ENCODE data around the gene ZNF560. TPM values are rescaled to one million over a fixed set of nuclear protein-coding genes. Genes with fewer than 3 reads are reported as not detected.

ZNF560 gene
- total and polyA plus RNA-seq, 10 of the 15 experiments (the other 5 are each of a cell fraction or from before 2014, with no cell fraction given), result 0.03 to 0.16 (median 0.10) TPM; not detected in 4

DNA sequence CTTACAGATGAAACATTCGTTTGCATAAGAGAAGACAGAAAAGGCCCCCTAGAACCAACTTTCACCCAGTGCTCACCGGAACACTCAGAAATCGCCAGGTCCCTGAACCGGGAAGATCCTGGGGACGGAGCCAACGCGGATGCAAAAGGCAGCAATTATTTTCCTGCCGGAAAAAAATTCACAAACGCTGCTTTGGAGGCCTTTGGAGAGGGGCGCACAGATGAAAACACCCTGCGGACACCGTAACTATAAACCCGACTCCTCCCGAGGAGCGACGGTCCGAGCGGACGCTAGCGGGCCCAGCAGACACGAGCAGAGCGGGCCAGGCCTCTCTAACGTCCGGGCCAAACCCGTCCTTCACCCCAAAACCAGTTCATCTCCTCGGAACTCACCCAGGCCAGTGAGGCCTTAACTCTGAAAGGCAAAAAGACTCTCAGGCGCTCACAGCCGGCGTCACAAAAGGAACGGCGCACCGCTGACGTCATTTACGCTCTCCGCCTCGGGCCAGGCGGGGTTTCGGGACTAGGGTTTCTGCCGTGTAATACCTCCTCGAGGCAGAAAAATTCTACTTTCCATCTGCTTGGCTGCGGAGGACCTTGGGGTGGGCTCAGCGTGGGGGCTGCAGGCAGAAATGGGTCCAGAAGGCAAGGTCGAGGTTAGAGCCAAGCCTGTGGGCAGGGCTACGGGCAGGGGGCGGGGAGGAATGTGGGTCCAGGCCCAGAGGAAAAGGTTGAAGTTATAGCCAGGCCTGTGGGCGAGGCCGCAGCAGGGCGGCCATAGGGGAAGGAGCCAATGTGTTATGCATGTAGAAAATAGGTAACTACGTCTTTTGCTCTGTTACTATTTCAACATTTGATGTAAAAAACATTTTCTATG, 40.0 kb upstream of the ZNF560 start, which contains the start of gene ZNF426 (continued):
- TF ChIP-seq, protein P1, sequence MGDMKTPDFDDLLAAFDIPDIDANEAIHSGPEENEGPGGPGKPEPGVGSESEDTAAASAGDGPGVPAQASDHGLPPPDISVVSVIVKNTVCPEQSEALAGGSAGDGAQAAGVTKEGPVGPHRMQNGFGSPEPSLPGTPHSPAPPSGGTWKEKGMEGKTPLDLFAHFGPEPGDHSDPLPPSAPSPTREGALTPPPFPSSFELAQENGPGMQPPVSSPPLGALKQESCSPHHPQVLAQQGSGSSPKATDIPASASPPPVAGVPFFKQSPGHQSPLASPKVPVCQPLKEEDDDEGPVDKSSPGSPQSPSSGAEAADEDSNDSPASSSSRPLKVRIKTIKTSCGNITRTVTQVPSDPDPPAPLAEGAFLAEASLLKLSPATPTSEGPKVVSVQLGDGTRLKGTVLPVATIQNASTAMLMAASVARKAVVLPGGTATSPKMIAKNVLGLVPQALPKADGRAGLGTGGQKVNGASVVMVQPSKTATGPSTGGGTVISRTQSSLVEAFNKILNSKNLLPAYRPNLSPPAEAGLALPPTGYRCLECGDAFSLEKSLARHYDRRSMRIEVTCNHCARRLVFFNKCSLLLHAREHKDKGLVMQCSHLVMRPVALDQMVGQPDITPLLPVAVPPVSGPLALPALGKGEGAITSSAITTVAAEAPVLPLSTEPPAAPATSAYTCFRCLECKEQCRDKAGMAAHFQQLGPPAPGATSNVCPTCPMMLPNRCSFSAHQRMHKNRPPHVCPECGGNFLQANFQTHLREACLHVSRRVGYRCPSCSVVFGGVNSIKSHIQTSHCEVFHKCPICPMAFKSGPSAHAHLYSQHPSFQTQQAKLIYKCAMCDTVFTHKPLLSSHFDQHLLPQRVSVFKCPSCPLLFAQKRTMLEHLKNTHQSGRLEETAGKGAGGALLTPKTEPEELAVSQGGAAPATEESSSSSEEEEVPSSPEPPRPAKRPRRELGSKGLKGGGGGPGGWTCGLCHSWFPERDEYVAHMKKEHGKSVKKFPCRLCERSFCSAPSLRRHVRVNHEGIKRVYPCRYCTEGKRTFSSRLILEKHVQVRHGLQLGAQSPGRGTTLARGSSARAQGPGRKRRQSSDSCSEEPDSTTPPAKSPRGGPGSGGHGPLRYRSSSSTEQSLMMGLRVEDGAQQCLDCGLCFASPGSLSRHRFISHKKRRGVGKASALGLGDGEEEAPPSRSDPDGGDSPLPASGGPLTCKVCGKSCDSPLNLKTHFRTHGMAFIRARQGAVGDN (IDR thresholded peaks at IDR 0.05), result 0 out of 2 replicates have a peak, but pooled peaks have one; percentile 41
- TF ChIP-seq ZSCAN29 (IDR thresholded peaks at IDR 0.05) (no peak), TAF1 (IDR thresholded peaks at IDR 0.05; ENCODE audit: borderline replicate concordance, low read depth, low read length) (peak; percentile 69; the same call in 1 of the 2 replicates), ZBED1 (IDR thresholded peaks at IDR 0.05; ENCODE audit: borderline replicate concordance) (no peak), STAT1 (conservative IDR thresholded peaks at IDR 0.05) (no peak), TARDBP (IDR thresholded peaks at IDR 0.05; ENCODE audit: borderline replicate concordance) (peak; percentile 82), SIN3A (IDR thresholded peaks at IDR 0.05; ENCODE audit: low read depth, low read length) (0 out of 2 replicates have a peak, but pooled peaks have one; percentile 39), RUNX3 (IDR thresholded peaks at IDR 0.05; ENCODE audit: low read length) (peak; percentile 20; the same call in 1 of the 2 replicates), MYB (IDR thresholded peaks at IDR 0.05; ENCODE audit: borderline replicate concordance, low read depth, low read length) (no peak), HDGF (IDR thresholded peaks at IDR 0.05) (no peak), NFYA (IDR thresholded peaks at IDR 0.05; ENCODE audit: borderline replicate concordance, low read depth, low read length) (no peak), NBN (IDR thresholded peaks at IDR 0.05) (peak; percentile 88), BACH1 (IDR thresholded peaks at IDR 0.05; ENCODE audit: borderline replicate concordance) (no peak), RCOR1 (conservative IDR thresholded peaks at IDR 0.05; ENCODE audit: low read depth, low read length) (no peak), ZNF24 (IDR thresholded peaks at IDR 0.05) (no peak), CBX5 (IDR thresholded peaks at IDR 0.05; ENCODE audit: low read depth) (peak; percentile 44; the same call in 1 of the 2 replicates), SMAD1 (IDR thresholded peaks at IDR 0.05; ENCODE audit: low read depth, partially characterized antibody) (no peak)
- TF ChIP-seq, protein P2, sequence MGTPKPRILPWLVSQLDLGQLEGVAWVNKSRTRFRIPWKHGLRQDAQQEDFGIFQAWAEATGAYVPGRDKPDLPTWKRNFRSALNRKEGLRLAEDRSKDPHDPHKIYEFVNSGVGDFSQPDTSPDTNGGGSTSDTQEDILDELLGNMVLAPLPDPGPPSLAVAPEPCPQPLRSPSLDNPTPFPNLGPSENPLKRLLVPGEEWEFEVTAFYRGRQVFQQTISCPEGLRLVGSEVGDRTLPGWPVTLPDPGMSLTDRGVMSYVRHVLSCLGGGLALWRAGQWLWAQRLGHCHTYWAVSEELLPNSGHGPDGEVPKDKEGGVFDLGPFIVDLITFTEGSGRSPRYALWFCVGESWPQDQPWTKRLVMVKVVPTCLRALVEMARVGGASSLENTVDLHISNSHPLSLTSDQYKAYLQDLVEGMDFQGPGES (IDR thresholded peaks at IDR 0.05), result no peak
- TF ChIP-seq, protein P3, sequence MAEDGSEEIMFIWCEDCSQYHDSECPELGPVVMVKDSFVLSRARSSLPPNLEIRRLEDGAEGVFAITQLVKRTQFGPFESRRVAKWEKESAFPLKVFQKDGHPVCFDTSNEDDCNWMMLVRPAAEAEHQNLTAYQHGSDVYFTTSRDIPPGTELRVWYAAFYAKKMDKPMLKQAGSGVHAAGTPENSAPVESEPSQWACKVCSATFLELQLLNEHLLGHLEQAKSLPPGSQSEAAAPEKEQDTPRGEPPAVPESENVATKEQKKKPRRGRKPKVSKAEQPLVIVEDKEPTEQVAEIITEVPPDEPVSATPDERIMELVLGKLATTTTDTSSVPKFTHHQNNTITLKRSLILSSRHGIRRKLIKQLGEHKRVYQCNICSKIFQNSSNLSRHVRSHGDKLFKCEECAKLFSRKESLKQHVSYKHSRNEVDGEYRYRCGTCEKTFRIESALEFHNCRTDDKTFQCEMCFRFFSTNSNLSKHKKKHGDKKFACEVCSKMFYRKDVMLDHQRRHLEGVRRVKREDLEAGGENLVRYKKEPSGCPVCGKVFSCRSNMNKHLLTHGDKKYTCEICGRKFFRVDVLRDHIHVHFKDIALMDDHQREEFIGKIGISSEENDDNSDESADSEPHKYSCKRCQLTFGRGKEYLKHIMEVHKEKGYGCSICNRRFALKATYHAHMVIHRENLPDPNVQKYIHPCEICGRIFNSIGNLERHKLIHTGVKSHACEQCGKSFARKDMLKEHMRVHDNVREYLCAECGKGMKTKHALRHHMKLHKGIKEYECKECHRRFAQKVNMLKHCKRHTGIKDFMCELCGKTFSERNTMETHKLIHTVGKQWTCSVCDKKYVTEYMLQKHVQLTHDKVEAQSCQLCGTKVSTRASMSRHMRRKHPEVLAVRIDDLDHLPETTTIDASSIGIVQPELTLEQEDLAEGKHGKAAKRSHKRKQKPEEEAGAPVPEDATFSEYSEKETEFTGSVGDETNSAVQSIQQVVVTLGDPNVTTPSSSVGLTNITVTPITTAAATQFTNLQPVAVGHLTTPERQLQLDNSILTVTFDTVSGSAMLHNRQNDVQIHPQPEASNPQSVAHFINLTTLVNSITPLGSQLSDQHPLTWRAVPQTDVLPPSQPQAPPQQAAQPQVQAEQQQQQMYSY (CRISPR knock-in tag; IDR thresholded peaks at IDR 0.05), result no peak
- TF ChIP-seq, protein P4, sequence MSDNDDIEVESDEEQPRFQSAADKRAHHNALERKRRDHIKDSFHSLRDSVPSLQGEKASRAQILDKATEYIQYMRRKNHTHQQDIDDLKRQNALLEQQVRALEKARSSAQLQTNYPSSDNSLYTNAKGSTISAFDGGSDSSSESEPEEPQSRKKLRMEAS (IDR thresholded peaks at IDR 0.05; ENCODE audit: low read depth, low read length), result peak; percentile 70; the same call in 1 of the 2 replicates

Measured in GM12878 (cell line).